NCI-H128 (cell line): Measurements from ENCODE around the gene EML2.
"Not testable (repeated sequence)": the region's sequence is repeated elsewhere in the genome, so short reads cannot be mapped to it uniquely, and the experiment has no call there.

Experiments used
- DNase-seq: peaks from one replicate; lab custom pipeline; 2025; ENCODE audit not compliant: unreplicated experiment; lab: John Stamatoyannopoulos, UW

Gene EML2

DNA sequence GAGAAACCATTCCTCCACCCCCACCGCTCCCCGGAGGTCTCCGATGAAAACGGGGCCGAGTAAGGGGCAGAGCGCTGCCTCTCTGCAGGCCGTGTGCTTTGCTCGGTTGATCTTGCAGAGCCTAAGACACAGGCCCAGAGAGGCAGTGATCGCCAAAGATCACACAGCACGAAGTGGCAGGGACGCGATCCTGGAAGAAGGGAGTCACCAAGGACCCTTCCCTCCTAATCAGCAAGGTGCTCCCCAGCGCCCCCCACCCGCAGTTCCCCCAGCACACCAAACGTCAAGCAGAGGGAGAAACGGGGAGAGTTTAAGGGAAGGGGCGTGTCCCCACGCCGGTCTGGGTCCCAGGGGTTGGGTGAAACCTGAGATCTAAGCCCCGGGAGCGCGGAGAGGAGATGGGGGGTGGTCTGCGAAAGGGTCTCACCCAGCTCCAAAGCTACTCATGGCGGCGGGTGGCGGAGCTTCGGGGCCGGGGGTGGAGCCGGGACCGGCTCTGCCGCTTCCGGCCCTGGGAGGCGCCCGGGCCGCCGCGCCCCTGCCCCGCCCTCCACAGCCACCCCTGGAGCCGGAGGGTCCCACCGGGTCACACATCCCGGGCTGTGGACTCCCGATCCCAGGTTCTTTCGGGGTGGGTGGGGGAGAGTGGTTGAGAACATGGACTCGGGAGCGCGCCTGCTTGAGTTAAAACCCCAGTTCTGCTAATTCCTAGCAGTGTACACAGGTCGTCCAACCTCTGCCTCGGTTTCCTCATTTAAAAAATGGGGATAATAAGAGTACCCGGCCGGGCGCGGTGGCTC, at the start of gene EML2:
Gene EML2, minus strand, starts transcription at position 468 of the 800 bp plus-strand sequence. Its CDS starts 21 bp downstream, at position 447.
- no peak for DNase-seq

DNA sequence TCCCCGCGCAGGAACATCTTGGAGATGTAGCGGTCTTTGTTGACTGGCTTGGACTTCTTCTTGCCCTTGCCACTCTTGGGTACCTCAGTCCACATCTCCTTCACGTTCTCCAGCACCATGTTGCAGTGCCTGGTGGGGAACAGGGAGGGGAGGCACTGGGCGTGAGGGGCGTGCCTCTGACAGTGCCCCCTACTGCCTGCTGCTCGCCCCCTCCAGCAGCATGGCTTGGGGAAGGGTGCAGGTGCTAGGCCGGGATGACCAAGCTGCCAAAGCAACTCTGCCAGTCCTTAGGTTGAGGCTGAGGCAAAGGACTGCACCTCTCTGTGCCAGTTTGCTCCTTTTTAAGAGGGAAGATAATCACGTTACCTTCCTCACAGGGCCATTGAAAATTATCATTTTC, 48.4 kb upstream of the EML2 start:
- DNase-seq: no peak

DNA sequence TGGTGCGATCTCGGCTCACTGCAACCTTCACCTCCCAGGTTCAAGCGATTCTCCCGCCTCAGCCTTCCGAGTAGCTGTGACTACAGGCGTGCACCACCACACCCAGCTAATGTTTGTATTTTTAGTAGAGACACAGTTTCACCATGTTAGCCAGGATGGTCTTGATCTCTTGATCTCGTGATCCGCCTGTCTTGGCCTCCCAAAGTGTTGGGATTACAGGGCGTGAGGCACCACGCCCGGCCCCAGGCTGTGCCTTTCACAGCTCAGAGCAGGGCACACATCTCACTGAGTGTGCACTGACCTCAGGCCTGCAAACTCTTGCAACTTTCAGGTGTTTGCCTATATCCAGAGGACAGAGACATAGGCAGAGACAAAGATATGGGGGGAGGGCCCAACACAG, 45.8 kb upstream of the EML2 start:
- DNase-seq: not testable (repeated sequence)

DNA sequence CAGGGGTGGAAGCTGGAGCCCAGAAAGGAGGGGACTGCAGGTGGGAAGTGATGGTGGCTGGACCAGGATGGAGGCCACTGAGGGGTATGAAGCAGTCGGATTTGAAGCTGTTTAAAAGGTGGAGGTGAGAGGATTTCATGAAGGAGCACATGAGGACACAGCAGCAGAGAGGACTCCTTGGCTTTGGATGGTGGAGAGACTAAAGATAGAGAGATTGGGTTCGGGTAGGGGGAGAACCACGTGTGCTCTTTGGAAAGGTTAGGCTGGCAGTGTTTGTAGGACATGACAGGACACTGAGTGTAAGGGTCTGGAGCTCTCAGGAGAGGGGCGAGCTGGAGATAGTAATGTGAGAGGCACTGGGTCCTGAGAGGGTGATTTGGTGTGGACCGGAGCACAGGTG, 43.7 kb upstream of the EML2 start:
- DNase-seq: no peak

GRCh38 chr19:45682117-45682516, 42.9 kb upstream of the EML2 start:
- no peak for DNase-seq

DNA sequence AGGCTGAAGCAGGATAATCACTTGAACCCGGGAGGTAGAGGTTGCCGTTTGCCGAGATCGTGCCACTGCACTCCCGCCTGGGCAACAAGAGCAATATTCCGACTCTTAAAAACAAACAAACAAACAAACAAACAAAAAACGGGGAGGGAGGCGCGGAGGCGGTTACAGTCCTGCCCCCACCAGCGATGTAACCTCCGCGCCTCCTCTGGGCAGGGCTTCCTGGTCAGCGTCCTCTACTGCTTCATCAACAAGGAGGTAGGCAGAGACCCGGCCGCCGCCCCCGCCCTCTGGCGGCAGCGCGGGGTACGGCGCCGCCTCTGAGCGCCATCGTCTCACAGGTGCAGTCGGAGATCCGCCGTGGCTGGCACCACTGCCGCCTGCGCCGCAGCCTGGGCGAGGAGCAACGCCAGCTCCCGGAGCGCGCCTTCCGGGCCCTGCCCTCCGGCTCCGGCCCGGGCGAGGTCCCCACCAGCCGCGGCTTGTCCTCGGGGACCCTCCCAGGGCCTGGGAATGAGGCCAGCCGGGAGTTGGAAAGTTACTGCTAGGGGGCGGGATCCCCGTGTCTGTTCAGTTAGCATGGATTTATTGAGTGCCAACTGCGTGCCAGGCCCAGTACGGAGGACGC, 42.3 kb upstream of the EML2 start:
- DNase-seq: peak; percentile 73

DNA sequence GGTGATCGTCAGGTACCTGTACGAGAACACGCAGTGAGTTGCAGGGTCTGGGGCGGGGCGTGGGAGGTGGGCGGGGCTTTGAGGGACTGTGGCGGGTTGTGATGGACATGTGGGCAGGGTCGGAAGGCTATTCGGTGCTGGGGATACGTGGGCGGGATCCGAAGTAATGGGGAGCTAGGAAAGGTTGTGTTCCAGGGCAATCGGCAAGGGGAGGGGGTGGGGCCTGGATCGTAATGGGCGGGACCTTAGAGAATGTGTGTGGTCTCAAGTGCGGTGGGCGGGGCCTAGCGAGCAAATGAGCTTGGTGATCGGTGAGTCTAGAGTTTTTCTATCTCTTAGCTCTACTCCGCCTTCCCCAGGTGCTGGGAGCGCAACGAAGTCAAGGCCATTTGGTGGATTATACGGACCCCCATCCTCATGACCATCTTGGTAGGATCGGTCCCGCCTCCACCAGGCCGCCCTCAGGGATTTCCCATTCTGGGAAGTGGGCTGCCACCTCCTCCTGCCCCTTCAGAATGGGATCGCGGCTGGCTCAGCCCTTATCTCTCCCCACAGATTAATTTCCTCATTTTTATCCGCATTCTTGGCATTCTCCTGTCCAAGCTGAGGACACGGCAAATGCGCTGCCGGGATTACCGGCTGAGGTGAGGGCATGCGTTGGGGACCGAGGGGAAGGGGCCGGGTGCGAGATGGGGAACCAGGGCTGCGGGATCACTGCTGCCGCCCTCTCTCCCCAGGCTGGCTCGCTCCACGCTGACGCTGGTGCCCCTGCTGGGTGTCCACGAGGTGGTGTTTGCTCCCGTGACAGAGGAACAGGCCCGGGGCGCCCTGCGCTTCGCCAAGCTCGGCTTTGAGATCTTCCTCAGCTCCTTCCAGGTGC, 38.4 kb upstream of the EML2 start:
- peak; percentile 55 for DNase-seq

DNA sequence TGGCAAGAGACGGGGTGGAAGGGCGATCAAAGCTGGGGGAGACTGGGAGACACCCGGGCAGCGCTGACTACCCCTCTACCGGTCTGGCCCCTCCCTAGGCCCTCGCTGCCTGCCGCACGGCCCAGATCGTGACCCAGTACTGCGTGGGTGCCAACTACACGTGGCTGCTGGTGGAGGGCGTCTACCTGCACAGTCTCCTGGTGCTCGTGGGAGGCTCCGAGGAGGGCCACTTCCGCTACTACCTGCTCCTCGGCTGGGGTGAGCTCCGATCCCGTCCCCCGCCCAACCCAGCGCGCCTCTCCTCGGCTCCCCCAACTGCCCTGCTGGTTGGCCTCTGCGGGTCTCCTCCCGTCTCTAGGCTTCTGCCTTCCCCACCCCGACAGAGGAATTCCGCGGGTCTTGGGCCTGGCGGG, 37.7 kb upstream of the EML2 start:
- no peak for DNase-seq

DNA sequence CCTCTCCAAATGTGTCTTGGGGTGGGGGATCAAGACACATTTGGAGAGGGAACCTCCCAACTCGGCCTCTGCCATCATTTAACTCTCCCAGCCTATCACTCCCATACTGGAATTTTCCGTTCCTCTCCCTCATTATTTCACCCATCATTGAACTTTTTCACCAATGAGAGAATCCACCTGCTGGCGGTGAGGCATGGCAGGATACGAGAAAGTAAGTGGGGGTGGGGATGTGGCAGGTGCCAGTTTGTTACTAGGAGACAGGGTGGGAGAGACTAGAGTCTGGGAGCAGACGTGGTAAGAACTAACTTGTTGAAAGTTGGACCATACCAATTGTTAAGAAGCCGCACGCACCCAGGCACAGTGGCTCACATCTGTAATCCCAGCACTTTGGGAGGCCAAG, 35.7 kb upstream of the EML2 start:
- DNase-seq: no peak

GRCh38 chr19:45670670-45671453, 31.7 kb upstream of the EML2 start:
- DNase-seq: no peak

GRCh38 chr19:45668342-45668871, 29.2 kb upstream of the EML2 start:
- no peak for DNase-seq

DNA sequence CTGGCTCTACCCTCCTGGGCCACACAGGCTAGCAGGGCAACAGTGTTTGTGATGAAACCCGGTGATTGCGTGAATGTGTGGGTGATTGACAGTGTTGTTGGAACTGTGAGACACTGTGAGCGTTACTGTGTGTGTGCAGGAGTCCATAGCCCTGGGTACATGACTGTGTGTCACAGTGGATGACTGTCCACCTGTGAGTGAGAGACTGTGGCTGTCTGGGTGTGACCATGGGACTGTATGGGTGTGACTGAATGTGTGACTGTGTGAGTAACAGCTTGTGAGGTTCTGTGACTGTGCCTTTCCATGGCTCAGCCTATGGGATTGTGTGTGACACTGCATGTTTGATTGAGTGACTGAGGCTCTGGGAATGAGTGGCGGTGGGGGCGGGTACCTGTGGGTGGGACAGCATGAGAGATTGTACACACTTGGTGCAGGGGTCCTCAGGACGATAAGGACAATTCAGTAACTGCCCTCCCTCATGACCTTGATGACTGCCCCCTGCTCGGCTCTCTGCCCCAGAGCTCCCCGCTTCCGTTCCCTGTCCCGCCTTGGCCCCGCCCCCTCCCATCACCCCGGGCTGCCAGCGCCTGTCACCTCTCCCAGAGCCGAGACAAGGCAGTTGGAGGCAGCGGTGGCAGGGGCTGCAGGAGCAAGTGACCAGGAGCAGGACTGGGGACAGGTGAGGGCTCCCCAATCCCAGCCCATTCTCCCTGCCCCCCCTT, 28.6 kb upstream of the EML2 start, which contains the start of gene GIPR:
Gene GIPR, plus strand, starts transcription at position 602 of the 722 bp plus-strand sequence. CDS start 1,300 bp downstream, outside the sequence.
- no peak for DNase-seq

GRCh38 chr19:45664575-45664974, 25.4 kb upstream of the EML2 start:
- no peak for DNase-seq

- DNase-seq: no peak
These were observed 24.6 kb upstream of the EML2 start for GRCh38 chr19:45663800-45664199.

DNA sequence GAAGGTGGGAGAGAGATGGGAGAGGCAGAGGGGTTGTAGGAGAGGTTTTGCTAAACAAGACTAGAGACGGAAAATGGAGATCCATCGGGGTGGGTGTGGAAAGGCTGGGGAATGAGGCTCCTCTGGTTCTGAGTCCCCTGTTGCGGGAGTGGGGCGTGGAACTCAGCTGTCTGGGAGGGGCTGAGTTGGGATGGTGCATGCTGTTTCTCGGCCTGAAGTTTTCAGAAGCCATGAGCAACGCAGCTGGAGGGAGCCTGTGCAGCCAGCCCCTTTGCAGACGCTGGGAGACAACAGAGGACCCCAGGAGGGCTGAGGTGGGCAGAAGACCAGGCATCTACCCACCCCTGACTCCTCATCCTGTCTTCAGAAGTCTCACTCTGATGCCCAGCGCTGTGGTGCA, 21.4 kb upstream of the EML2 start:
- DNase-seq: no peak

DNA sequence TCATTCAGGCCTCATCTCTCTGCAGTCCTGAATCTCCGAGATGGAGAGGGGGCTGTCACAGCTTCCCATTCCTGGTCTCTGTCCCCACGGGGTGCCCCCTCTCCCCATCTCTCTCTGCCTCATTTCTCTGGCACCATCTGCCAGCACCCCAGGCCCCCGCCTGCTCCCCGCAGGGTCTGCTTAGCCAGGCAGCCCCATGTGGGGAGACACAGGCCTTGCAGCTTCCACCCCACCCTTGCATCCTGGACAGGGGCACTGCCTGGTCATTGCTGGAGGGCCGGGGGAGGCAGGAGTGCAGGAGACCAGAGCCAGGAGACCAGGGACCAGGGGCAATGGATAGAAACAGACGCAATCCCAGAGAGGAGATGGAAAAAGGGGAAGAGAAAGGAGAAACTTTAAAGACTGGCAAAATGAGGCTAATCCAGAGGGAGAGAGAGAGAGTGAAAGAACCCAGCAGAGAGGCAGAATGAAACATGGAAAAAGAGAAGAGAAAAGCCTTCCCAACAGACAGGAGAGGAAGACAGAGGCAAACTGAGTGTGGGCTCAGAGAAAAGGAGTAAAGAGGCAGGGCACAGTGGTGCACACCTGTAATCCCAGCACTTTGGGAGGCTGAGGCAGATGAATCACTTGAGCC, 20.0 kb upstream of the EML2 start:
- DNase-seq: no peak

GRCh38 chr19:45657520-45658167, 18.4 kb upstream of the EML2 start:
- DNase-seq: no peak

DNA sequence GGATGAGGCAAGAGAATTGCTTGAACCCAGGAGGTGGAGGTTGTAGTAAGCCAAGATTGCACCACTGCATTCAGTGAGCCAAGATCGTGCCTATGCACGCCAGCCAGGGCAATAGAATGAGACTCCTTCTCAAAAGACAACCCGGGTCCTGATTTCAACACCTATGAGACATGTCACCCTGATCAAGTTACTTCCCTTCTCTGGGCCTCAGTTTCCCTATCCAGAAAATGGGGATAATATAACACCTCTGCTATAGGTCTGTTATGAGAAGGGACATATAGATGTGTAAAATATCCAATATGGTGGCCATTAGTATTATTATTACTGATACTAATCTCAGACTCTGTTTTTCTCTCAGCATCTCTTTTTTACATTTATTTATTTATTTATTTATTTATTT, 15.9 kb upstream of the EML2 start:
- DNase-seq: no peak

DNA sequence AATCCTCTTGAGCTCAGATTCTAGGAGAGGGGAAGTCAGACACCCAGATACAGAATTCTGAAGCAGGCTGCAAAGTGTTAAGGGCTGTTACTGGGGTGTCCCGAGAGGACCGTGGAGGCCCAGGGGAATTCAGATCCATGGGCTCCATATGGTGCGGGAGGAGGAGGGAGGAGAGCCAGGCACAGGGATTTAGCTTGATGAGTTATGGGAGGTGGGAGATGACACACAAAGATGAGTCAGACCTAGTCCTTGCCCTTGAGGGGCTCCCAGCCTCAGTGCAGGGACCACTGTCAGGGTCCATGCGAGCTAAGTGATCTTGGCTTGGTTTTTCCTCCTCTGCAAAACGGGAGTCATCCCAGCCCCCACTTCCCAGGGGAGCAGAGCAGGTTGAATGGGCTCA, 14.4 kb upstream of the EML2 start:
- no peak for DNase-seq
